Stimulated activated naive CD8-positive, alpha-beta T cell treated with anti-CD3 and anti-CD28 coated beads, Interleukin-15, Interleukin-2, amounts not matched to agents 100 ng/mL and 50 ng/mL, for 24 hours (primary cell): Measurements from ENCODE around the gene PCDH11Y.
"Not testable (repeated sequence)": the region's sequence is repeated elsewhere in the genome, so short reads cannot be mapped to it uniquely, and the experiment has no call there.

Experiments
- H3K27ac Mint-ChIP-seq: one replicate; pipeline ENCODE4 v1.8.0; 2021; ENCODE audit warnings: mild to moderate bottlenecking, mixed read lengths
- H3K27me3 Mint-ChIP-seq: one replicate; pipeline ENCODE4 v1.8.0; 2021; ENCODE audit warnings: mixed read lengths
- H3K36me3 Mint-ChIP-seq: one replicate; pipeline ENCODE4 v1.8.0; 2021; ENCODE audit warnings: low read depth, mixed read lengths
- H3K4me1 Mint-ChIP-seq: one replicate; pipeline ENCODE4 v1.8.0; 2021; ENCODE audit warnings: low read depth, mixed read lengths
- H3K4me3 Mint-ChIP-seq: one replicate; pipeline ENCODE4 v1.8.0; 2021; ENCODE audit warnings: mild to moderate bottlenecking, mixed read lengths
- H3K9me3 Mint-ChIP-seq: one replicate; pipeline ENCODE4 v1.8.0; 2021; ENCODE audit warnings: mixed read lengths

Gene PCDH11Y

DNA sequence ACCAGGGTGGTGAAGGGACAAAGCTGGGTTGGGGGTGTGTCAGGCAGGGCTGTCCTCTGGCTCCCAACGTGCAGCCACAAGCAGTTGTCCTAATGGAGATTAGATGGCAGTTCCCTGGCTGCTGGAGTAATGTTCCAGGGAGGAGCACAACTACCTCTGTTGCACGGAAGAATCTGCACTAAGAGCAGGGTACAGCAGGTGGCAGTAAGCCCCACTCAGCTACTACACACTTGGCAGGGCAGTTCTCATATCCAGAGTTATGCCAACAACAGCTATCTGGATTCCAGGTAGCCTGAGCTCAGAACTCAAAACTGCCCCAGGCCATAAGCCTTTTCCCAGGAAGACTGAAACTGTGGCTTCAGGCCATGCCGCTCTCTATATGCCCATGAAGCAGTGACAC is 761.3 kb downstream of the PCDH11Y start:
- not testable (repeated sequence) for H3K4me3 Mint-ChIP-seq, H3K9me3 Mint-ChIP-seq, H3K36me3 Mint-ChIP-seq, H3K27ac Mint-ChIP-seq, H3K27me3 Mint-ChIP-seq, H3K4me1 Mint-ChIP-seq

DNA sequence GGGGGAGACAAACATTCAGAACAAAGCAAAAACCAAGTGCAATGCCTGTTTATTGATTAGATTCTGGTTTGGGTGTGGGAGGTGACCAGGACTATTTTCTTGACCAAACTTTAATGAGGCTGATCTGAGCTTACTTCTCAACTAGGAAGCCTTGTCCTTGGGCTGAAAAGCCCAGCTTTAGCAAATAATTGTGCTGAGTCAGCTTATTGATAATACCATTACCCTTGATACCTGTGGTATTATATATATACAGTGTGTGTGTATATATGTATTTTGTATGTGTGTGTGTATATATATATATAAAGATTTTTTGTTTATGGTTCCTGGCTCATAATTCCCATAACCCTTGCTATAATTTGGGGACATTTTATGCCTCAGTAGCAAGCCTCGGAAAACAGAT is 776.4 kb downstream of the PCDH11Y start:
- not testable (repeated sequence) for H3K4me3 Mint-ChIP-seq, H3K27ac Mint-ChIP-seq, H3K9me3 Mint-ChIP-seq, H3K27me3 Mint-ChIP-seq, H3K36me3 Mint-ChIP-seq, H3K4me1 Mint-ChIP-seq
